GM19043 (cell line): ENCODE measurements around the gene ZNF558.

Experiments used
- ATAC-seq: cut with Tn5 transposase; IDR thresholded peaks from one replicate; pipeline ENCODE4 v1.9.1; 2021; ENCODE audit warnings: low read depth; ENCODE audit not compliant: unreplicated experiment

Gene ZNF558

GRCh38 chr19:8832132-8833021 lies at the start of gene ZNF558, which contains the start of gene MBD3L1:
ZNF558 (minus strand) TSS chr19:8832304; CDS start chr19:8822659, 9,645 bp downstream.
MBD3L1 (plus strand) TSS chr19:8832377; CDS start chr19:8842679, 10,302 bp downstream.
- peak; percentile 80 for ATAC-seq

- no peak for ATAC-seq
These were observed 49.4 kb upstream of the ZNF558 start for GRCh38 chr19:8881512-8881911.

GRCh38 chr19:8880868-8881488 lies 48.9 kb upstream of the ZNF558 start:
- ATAC-seq: no peak

- no peak for ATAC-seq
These were observed 46.0 kb upstream of the ZNF558 start for GRCh38 chr19:8877854-8878705.

- no peak for ATAC-seq
These were observed 34.2 kb upstream of the ZNF558 start for GRCh38 chr19:8866344-8866743.

- no peak for ATAC-seq
These were observed 26.2 kb upstream of the ZNF558 start for GRCh38 chr19:8858260-8858659.

- ATAC-seq: no peak
These were observed 18.4 kb upstream of the ZNF558 start for GRCh38 chr19:8850488-8850887.

- ATAC-seq: no peak
These were observed 17.1 kb upstream of the ZNF558 start for GRCh38 chr19:8849232-8849631.

- ATAC-seq: no peak
These were observed 14.7 kb upstream of the ZNF558 start for GRCh38 chr19:8846819-8847218.

- ATAC-seq: no peak
These were observed 8.6 kb upstream of the ZNF558 start for GRCh38 chr19:8840708-8841107.

- no peak for ATAC-seq
These were observed 3.8 kb upstream of the ZNF558 start for GRCh38 chr19:8835877-8836276.

- no peak for ATAC-seq
These were observed 3.3 kb upstream of the ZNF558 start for GRCh38 chr19:8835446-8835845.

- peak; percentile 5 for ATAC-seq
These were observed 322 bp downstream of the ZNF558 start for GRCh38 chr19:8831832-8832131.

- ATAC-seq: no peak
These were observed 731 bp downstream of the ZNF558 start for GRCh38 chr19:8831373-8831772.

GRCh38 chr19:8827277-8827676 lies 4.8 kb downstream of the ZNF558 start:
- ATAC-seq: no peak

GRCh38 chr19:8826371-8826770 lies 5.7 kb downstream of the ZNF558 start:
- no peak for ATAC-seq

GRCh38 chr19:8821748-8822241 lies 10.3 kb downstream of the ZNF558 start:
- no peak for ATAC-seq

- no peak for ATAC-seq
These were observed 11.9 kb downstream of the ZNF558 start for GRCh38 chr19:8820234-8820633.

- no peak for ATAC-seq
These were observed 16.3 kb downstream of the ZNF558 start for GRCh38 chr19:8815780-8816179.

GRCh38 chr19:8814176-8814575 lies 17.9 kb downstream of the ZNF558 start:
- no peak for ATAC-seq
